Activated CD4-positive, alpha-beta T cell treated with anti-CD3 and anti-CD28 coated beads, Interleukin-2, Interleukin-6, amounts not matched to agents 100 ng/mL and 50 ng/mL, durations not matched to agents 16 hours and 8 hours (primary cell): Measurements from ENCODE around the gene DPF3.
A peak's percentile ranks its signal among the peaks of the same experiment; 100 is the strongest.

ENCODE experiments used
- DNase-seq: peaks from one replicate; pipeline ENCODE4 v3.0.0-alpha.2; 2020

DPF3 gene

DNA sequence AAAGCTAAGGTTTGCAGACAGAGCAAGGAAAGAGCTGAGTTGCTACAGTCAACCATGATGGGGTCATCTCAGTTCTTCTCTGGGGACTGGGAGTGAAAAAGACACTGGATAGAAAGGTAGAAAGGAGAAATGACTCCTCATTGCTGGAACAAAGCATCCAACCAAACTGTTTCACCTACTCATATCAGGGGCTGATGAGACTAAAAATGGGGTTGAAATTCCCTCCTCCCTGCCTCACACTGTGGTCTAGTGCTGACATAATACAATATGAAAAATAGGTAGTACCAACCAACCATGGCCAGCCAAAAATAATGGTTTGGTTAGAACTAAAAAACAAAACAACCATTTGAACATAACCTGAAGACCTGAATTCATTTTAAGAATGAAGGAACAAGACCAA, 220.7 kb downstream of the DPF3 start:
- DNase-seq, result no peak

DNA sequence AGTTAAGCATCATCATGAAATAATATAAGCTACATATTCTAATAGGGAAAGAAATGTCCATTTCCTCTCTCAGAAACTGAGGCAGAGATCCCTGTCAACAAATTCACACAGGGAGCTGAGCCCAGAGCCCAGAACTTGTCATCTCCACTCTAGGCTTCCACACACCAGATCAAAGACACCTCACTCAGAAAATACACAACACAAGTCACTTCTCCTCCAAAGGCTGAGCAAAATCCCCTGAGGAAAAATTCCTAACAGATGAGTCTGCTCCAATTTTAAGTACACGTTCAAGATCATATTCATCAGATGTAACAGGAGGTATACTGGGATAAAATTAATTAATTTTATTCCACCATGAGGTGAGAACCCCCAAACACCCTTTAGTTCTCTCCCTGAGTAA, 227.3 kb downstream of the DPF3 start:
- DNase-seq, result no peak

DNA sequence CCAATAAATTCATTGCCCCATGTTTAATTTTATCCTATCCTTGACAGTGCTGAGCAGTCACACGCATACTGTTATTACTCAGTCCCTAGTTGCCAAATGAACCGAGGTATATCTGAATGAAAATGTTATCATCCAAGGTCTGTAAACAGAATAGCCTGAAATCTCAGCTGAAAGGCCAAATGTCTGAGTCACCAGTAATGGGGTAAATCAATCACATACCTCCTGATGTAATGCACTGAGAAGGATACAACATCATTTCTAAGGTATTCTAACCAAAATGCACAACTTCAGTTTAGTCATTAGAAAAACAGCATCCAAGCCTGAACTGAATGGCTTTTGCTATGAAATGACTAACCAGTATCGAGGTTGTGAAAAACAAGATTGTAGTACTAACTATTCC, 228.6 kb downstream of the DPF3 start:
- DNase-seq, result peak; percentile 66

- no peak for DNase-seq
These were observed 229.2 kb downstream of the DPF3 start for GRCh38 chr14:72664651-72665050.

DNA sequence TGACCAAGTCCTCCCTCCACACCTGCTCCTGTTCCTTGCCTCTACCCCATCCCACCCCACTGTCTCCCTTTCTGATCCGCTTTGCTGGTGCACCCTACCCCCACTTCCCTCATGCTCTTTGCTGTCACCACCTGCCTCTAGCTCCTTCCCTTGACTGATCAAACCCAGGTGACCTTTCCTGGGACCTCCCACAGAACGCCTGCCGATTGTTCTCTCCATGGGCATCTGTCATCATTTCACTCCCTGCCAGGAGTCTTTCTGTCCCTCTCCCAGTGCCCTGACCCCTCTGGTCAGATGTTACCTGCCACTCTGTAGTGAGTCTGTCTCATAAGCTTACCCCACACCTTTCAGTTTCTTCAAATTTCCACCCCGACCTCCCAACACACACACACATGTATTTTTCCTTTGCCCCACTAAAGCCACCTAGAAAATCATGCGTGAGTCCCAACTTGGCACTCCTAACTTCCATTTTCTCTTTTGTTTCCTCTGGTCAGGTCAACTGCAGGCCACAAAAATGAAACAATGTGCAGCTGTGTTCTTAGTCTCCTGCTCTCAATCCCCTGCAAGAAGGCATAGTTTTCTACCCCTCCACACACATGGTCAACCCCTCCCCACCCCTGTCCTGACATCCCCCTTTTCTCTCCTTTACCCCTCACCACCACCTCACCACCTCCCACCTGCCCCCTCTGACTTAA, 229.8 kb downstream of the DPF3 start:
- DNase-seq, result no peak

DNA sequence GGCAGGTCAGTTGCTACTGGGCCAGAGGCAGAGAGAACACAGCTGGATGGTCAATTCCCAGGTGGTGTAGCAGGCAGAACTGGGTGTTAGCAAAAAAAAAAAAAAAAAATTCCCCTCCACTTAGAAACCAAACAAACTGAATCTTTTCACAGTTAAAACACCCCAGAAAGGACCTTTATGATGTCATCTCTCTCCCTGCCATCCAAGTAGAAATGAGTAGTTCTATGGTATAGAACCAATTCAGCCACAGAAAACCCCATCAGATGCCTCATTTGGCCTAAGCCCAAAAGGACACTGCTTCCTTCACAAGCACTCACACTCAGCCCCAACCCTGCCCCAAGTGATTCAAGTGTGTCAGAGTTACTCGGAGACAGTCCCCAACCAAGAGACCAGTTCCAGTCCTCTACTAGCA, 230.8 kb downstream of the DPF3 start:
- peak; percentile 23 for DNase-seq

GRCh38 chr14:72662214-72662613, 231.7 kb downstream of the DPF3 start:
- no peak for DNase-seq

DNA sequence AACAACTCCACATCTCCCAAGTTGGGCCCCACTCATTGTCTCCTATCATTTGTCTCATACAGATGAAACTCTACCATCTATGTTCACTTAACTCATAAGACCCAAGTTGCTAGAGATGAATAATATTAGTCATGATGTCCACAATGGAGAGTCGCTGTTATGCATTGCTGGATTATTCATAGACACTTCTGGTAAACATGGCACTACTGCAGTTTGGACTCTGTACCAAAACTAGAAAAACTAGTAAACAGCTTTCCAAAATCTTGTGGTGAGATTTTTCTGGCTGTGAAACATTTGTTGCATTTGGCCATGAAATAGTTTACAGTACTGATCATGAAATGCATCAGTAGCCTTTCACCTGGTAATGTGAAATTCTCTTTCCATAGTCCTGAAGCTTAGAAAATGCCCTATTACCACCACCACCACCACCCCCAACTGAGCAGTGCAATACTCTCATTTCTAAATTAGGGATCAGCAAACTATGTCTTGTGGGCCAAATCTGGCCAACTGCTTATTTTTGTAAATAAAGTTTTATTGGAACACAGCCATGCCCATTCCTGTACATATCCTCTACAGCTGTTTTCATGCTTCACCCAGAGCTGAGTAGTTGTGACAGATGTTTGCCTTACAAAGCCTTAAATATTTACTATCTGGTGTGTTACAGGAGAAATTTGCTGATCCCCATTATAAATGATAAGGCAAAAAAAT, 236.5 kb downstream of the DPF3 start:
- no peak for DNase-seq

DNA sequence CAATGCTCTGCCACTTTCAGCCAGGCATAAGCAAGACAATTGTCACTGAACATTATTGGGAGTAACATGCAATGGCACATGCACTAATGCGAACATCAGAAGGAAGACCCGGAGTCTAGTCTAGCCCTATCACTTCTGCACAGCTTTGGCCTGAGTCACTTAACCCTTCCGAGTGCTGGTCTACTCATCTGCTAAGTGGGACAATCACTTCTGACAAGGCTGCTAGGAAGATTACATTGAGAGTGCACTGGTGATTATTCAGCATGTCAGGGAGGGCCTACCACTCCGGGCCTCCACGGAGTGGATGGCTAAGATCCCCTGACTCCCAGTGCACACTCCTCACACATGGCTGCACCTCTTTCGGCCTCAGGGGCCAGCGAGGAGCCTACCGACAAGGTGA, 240.9 kb downstream of the DPF3 start:
- DNase-seq, result no peak

DNA sequence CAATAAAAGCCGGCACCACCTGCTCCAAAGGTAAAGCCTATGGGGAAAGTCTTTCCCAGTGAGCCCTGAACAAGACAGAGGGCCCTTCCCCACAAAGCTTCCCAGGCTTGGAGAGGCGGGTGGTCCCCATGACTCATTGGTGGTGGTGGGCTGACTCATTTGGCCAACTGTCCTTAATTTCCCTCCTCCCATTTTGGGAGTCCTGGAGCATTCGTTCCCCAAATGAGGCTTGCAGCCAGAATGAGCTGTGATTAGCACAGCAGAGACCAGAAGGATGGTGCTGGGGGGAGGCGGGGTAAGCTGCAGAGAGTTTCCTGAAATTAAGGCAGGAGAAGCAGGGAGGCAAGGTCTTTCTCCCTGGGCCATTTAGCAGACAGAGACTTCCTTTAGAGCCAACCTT, 241.7 kb downstream of the DPF3 start:
- DNase-seq, result no peak

DNA sequence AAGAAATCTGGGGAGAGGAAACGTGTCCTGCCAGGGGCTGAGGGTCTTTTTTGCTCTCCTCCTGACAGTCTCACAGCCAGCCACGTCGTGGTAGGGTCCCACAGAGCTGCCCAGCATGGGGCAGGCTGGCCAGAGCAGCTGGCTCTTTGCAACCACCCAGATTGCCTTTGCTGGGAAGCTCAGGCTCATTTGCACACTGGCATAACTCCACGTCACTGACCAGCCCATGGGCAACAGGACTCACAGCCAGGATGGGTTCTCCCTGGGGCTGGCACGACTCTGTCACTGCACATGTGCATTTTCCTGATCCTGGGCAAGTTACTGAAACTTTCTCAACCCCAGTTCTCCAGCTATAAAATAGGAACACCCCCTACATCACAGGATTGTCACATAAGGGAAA, 242.2 kb downstream of the DPF3 start:
- no peak for DNase-seq

- DNase-seq, result no peak
These were observed 242.8 kb downstream of the DPF3 start for GRCh38 chr14:72651081-72651480.

- DNase-seq, result no peak
These were observed 244.2 kb downstream of the DPF3 start for GRCh38 chr14:72649603-72650227.

GRCh38 chr14:72647782-72648181, 246.1 kb downstream of the DPF3 start:
- DNase-seq, result no peak

- DNase-seq, result no peak
These were observed 246.9 kb downstream of the DPF3 start for GRCh38 chr14:72646861-72647528.

DNA sequence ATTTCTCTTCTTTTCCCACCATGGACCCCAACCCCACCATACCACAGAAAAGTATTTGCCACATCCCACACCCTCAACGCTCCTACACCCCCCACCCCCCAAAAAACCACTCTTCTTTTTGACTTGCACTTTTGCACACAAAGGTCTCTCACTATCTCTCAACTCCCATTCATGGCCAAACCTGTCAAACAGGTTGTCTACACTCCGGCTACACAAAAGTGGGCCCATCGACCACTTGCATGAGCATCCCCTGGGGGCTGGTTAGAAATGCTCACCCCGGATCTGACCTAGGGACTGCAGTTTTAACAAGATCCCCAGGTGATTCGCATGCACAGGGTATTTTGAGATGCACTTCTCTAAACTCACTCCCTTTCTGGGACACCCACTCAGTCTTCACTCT, 248.2 kb downstream of the DPF3 start:
- no peak for DNase-seq

DNA sequence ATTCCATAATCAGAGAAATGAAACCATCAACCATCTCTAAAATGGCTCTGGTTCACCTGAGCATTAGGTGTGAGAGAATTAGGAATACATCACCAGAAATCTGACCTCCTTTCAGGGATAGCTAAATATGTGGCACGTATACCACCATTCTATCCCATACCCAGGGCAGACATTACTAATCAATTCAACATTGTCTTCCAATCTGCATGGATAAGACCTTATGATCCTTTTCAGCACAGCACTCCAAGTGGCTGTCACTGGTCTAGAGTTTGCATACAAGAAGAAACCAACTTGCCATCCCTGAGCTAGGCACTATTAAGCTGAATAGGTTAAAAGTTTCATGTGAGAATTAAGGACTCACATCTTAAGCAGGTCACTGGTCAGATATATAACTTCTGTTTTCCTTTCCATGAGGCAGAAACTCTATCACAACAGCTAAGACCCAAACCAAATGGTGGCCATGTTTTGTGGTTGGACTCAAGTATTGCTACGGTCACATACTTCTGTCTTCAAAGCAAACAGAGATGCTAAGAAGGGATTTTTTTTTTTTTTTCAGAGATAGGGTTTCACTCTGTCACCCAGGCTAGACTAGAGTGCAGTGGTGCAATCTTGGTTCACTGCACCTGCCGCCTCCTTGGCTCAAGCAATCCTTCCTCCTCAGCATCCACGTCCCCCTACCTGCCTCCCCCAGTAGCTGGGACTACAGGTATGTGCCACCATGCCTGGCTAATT, 249.0 kb downstream of the DPF3 start:
- DNase-seq, result no peak

DNA sequence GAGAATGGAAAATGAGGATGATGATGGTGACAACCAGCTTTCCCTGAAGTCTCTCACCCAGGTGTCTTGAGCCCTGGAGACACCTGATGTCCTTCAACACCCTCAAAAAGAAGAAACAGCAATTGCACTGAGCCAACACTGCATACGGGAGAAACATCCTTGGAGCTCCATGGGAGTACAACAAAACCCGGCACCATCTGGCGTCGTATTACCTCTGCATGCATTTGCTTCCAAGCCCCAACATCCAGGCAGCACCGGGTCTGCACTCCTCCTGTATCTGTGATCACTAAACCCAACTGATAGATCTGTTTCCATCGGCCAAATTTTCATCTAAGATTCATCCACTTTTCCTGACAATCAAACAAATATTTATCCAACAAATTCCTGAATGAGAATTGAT, 249.9 kb downstream of the DPF3 start:
- no peak for DNase-seq

DNA sequence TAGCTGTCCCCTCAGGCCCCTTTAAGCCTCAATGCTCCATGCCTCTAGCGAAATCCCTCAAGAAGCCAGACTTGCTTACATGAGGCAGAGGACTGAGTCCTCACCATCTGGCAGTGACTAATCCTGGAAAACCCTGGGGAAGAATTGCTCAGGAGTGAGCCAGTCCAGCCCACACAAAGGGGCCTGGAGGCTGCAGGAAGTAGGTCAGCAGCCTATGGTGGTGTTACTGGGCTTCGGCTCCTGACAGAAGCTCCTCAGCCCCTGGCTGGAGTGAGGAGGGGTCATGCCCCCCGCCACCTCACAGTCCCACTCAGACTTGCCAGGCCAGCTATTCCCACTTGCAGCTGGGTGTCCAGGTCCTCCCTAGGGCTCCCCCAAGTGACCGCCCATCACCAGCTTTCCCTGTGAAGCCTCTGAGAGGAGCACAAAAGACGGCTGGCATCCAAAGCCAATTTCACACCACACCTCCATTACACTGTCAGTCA, 250.5 kb downstream of the DPF3 start:
- no peak for DNase-seq

DNA sequence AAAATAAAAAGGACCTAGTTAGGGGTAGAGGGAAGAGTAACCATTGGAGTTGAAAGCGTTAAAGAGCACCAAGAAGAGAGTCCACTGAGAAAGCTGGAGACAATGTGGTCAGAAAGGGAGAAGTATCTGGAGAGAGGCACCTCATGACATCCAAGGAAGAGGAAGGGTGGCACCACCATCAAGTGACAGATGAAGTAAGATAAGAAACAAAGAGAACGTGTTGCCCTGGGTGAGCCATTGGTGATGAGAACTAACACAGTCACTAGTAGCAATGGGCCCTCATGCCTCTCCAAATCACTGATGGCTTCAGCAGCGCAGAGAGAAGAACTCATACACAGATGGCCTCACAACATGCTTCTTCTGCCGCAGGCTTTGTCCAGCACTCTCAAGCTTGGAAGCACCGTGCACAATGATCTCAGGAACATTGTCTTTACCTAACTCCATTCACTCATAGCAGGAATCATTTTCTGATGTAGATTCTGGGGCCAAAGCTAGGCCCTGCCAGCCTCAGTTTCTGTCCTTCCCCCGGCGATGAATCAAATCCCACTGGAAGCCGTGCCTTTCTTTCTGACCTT, 252.9 kb downstream of the DPF3 start:
- DNase-seq, result no peak

GRCh38 chr14:72638021-72638420, 255.9 kb downstream of the DPF3 start:
- no peak for DNase-seq

DNA sequence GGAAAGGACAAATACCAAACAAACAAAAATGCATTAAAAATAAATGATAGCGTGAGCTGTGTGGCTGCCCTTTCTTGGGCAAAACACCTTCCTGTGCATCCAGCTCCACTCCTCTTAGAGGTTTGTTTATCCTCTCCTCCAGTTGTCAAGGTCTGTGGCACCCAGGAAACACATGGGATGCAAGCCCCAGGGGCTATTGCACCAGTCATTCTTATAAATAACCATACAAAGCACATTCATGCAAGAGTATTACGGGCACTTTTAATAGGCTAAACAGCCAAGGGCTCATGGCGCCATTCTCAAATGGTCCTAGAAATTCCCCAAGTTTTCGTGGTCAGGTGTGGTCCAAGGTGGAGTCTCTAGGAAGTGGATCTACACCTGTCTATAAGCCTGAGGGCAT, 257.0 kb downstream of the DPF3 start:
- no peak for DNase-seq

DNA sequence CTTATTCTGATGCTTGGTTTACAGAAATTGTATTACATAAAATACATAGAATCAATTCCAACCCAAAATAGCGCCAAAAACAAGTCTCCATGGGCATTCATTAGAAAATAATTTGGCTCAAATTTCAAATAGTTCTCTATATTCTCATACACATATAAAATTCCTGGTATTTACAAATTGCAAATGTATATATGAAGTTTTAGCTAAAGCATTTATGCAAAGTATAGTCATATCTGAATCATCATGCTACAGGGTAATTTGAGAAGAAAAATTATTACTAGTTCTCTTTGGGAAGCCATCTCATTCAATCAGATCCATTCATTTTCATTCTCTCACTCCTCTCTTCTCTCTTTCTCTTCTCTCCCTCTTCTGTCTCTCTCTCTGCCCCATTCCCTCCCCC, 257.8 kb downstream of the DPF3 start:
- DNase-seq, result no peak
